GDM1 (cell line): ENCODE measurements around the gene NRCAM.
A peak's percentile ranks its signal among the peaks of the same experiment; 100 is the strongest.

Source experiments
- DNase-seq: peaks from one replicate; lab custom pipeline; 2025; lab: John Stamatoyannopoulos, UW

The NRCAM gene

DNA sequence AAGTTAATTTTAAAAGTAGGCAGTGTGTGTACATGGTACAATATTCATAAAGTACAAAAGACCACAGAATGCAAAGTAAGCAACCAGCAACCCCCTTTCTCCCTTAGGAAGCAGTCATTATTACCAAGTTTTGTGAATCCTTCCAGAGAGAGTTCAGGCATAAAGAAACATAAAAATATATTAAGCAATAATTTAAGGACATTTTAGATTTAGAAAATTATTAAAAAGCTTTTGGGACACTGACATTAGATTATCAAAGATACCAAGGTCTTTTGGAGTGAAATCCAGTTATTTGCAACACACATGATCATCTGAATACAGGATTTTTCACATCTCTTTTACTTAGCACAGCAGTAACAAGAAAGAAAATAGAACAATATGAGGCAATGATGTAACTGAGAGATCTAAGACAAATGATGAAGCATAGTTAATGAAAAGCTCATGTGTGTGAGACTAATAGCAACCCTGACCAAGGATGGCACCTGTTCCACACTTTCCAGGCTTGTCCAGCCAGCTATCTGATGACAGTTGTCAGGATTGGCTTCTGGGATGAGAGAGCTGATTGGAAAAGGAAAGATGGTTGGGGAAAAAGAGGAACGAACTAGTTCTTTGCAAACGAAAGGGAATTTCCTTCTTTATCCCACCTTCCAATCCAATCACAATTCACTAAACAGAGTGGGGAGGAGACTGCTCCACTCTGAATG lies 210.6 kb downstream of the NRCAM start:
- DNase-seq = no peak

DNA sequence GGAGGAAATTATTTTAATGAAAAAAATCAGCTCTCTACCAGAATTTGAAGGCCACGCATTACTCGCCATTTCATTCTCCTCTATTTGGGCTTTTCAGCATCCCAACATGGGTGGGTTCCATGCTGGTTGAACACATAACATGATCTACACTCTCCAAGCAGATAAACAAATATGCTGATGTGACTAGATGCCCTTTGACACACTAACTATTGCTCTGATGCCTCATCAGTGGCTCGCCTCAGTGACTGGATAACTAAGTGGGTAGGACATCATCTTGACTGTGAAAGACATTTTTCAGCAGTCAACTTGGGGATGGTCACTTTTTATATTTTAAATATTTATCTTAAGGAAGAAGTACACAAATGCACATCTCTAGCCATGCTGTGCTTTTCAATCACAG lies 212.1 kb downstream of the NRCAM start:
- DNase-seq = no peak

DNA sequence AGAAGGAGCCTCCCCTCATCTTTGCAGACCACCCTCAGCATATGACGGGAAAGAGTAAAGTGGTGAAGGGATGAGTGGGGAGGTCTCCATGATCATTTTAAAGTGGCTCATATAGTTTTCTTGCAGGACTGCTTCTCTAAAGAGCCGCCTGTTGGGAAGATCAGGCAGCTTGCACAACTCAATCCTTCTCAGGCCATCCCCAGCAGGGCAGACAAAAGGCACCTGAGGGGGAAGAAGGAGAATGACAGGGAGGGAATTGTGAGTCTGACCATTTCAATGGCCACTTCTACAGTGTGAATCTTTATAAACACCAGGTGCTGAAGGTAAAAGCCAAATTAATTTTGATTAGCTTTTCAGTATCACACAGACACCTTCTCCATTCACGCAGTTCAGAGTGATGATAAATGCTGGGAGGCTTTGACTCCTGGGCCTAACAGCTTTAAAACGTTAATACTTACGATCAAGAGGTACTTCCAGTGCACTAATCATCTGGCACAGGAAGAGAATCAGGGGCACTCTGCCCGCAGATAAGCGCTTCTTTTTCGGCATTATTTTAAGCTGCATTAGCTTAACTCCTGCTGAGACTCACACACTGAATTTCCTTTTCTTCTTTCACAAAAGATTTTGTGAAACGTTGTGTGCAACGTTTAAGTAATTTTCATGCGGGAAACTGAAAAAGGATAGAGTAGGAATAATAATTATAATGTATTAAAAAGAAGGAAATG lies 216.6 kb downstream of the NRCAM start:
- DNase-seq = no peak

DNA sequence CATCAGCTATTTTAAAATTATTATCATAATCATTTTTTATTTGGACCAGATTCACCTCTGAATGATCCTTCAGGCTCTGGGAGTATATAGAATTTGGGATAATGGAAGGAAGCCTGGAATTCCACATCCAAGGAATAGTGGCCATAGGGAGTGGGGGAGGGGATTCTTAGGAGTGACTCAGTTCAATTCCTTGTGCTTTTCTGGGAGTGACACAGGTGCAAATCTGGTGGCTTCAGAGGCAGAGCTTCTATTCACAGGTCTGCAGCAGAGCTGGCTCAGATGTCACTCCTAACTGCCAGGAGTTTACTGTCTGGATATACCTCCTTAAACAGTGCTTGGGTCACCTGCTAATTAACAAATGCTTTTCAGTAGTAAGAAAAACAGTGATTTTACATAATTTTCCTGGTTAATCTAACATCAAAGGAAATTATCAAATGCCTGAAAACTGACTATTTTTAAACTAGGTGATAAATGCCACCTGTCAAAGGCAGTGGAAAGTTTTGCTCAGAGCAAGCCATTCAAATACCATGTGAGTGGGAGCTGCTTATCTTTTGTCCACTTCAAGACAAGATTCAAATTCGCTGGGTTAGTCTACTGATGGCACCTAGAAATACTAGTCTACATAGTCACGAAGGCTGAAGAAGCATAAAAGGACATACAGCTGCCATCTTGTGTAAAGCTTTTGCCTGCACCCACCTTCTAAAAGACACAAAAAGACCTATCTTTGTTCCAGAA lies 219.4 kb downstream of the NRCAM start:
- no peak for DNase-seq

DNA sequence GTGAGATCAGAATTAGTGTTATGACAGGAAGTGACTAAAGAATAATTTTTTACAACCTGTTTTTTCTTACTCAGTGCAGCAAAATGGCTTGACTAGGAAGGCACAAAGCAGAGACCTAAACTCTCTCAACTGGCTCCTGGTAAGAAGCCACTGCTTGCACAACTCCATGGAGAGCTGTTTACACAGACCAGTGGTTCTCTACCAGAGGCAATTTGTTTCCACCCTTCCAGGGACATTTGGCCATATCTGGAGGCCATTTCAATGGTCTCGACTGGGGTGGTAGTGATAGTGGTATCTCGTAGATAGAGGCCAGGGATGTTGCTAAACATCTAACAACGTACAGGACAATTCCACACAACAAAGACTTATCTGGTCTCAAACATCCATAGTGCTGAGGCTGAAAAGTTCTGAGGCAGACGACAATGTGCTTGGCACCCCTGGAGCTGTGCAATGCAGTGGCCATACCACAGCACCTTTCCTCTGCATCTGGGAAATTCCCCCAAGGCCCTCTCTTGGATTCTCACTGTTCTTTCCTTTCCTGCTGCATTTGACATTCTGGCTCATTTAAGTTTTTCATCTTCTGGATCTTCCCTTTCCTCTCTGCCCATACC lies 220.7 kb downstream of the NRCAM start:
- DNase-seq = no peak

DNA sequence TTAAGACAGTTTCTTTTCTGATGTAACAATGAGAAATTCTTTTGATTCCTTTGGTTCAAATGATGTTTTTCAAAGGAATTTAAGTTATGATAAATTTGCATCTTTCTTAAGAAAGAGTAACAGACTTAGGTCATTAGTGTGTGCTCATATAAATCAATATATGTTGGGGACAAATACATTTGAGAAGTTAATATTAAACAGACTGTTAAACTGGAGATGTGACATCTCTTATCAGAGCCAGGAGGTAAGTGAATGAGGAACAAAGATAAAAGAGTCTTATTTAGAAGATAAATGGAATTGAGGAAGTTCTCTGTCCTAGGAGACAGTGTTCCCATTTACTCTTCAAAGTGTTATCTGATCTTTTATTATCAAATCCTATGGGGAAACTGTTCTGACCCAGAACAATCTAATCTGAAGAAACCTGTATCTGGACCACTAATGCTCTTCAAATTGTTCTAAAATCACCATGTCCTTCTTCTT lies 221.2 kb downstream of the NRCAM start:
- DNase-seq = no peak

DNA sequence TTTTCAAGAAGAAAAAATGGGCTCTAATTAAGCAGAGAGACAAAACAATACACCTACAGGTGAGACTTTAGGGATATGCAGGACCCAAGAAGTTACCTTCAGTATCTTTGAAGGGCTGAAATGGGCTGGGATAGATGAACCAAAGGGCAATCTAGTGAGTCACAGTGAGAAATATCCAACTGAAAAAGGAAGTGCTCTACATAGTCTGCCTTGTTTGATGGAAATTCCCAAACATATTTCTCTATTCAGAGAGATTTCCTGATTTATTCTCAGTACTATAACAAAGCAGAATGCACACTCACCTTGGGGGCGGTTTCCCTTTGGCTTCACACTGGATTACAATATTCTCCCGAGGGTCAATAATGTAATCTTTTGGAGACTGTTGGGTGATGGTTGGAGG lies 222.0 kb downstream of the NRCAM start:
- DNase-seq = no peak

DNA sequence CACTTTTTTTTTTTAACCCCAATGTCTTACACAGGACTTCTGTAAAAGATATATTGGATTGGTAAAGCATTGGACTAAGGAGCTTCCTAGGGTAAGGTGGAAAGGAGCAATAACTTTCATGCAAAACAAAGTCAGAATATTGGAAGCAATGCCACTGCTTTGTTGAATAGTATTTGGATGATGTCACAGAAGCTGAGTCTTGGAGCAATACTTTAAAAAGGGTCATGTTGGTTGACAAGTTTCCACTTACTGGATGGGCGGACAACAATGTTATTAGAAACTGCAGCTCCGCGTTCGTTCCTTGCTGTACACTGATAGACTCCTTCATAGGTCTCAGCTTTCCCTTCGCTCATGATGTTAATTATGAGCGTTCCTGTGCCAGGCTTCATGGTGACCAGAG lies 224.2 kb downstream of the NRCAM start:
- no peak for DNase-seq

DNA sequence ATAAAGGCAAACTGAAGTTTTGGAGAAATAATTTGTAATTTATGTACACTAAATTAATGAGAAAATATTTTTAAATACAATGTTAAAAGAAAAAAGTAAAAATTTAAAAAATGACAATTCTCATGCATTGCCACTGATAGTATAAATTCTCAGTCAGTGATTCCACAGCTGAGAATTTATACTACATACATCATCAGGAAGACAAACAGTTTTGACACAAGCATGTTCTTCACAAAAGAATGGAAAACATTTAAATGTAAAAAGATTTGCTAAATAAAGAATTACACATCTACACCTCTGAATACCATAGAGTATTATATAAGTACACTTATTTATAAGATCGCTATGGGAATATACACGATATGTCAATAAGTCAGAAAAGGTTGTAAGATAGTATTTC lies 225.0 kb downstream of the NRCAM start:
- DNase-seq = no peak

DNA sequence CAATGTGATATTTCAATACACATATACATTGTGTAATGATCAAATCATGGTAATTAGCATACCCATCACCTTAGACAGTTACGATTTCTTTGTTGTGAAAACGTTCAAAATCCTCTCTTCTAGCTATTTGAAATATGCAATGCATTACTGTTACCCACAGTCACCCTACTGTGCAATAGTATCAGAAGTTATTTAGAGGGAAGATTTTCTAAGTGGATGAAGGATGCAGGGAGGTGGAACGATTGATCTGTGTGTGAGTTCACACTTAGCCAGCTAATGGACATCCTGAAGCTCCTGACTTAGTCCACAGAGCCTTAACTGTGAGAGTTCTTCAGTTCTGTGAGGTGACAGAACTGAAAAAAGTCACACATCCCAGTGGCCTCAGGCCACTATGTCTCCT lies 228.9 kb downstream of the NRCAM start:
- no peak for DNase-seq

DNA sequence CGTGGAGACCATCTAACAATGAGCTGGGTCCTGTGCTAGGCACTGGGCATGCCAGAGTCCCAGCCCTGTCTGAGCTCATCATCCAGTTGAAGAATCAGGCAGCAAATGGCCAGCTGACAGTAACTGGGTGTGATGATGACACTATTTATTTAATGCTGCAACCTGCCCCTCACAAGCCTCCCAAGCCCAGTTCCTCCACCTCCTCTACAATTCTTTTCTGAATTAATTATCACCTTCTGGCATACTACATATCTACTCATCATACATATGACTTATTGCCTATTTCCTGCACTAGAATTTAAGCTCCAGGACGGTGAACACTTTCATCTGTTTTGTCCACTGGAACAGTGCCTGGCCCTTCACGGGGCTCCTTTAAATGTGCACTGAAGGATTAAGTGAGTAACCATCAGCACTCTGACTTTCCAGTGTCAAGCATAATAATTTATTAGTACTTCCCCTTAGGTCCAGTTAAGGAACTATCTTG lies 229.4 kb downstream of the NRCAM start:
- DNase-seq = no peak

DNA sequence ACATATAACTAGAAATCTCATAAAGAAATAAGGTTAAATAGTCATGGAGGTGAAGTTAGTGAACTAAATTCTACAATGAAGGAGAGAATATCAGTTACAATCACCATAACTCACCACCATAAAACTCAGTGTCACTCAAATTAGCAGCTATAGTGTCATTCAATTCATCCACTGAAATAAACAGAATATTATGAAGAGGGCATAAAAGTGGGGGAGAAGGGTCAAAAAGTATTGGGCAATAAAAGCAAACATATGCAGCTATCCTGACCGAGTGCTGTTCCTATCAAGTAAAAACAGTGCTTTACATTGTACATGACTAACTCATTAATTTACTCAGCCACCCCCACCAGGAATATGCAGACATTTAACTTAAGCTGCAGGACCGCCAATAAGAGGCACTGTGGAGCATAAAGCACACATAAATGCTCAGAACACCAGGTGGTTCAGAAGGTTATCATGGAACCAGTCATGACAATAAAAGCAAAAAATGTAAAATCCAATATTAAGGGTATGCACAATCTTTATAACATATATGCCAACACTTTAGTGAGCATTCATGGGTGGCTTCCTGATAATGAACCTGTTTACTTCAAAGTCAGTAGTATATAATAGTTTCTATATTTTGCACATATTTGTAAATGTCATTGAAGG lies 230.6 kb downstream of the NRCAM start:
- no peak for DNase-seq

DNA sequence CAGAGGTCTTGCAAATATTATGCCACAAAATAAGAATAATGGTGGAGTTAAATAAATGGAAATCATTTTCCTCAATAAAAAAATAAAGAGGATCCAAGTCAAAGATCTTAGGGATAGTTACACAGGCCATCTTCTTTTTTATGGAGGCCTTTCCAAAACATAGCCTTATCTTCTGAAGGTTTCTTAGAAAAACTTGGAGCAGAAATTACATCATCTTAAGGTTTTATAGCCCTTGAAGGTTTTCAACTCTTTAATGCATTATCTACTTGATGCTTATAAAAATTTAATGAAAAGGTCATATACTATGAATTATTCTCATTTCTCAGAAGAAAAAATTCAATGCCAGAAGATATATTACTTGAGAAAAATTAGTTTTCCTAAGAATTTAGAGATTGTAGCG lies 231.8 kb downstream of the NRCAM start:
- DNase-seq = no peak

DNA sequence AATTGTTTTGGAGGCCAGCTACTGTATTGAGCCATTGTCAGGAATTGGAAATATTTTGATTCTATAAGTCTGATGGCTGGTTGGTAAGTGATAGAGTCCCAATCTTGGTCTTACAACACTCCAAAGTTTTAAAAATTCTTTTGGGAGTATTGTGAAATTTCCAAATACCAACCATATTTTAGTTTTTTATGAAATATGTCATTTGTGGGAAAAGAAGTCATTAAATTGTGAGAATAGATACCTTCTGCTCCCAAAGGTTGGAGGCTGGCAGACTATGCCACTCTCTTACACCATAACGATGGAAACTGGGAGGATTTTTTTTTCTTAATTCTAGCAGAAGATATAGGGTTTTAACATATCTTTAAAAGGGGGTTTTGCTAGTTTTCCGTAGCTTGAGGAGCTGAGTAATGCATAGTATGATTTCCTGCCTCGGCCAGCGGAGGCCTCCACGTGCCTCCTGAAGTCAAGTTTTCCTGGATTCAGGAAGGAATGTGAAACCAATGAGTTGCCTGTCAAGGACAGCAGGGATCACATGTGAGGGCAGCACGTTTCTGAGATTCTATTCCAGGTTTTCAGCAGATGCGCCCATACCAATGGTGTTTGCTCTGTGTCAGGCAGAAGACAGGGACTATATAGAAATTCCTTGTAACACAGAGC lies 233.9 kb downstream of the NRCAM start:
- no peak for DNase-seq

DNA sequence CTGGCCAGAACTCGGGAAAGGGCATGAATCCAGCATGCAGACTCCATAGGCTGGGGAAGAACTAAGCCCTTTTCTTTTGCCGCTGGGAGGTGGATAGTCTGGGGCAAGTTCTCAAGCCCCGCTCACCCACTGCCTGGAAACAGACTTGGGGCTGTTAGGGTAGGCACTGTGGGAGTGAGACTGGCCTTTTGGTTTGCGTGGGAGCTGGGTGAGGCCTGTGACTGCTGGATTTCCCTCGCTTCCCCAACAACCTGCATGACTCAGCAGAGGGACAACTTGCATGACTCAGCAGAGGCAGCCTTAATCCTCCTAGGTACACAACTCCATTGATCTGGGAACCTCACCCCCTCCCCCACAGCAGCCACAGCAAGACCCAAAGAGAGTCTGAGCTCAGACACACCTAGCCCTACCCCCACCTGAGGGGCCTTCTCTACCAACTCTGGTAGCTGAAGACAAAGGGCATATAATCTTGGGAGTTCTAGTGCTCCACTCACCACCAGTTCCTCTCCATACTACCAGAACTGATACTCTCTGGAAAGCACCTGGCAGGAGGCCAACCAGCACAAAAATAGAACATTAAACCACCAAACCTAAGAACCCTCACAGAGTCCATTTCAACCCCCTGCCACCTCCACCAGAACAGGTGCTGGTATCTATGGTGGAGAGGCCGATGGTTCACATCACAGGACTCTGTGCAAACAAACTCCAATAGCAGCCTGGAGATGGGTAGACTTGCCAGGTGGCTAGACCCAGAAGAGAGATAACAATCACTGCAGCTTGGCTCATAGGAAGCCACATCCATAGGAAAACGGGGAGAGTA lies 244.6 kb downstream of the NRCAM start:
- peak; percentile 39 for DNase-seq

DNA sequence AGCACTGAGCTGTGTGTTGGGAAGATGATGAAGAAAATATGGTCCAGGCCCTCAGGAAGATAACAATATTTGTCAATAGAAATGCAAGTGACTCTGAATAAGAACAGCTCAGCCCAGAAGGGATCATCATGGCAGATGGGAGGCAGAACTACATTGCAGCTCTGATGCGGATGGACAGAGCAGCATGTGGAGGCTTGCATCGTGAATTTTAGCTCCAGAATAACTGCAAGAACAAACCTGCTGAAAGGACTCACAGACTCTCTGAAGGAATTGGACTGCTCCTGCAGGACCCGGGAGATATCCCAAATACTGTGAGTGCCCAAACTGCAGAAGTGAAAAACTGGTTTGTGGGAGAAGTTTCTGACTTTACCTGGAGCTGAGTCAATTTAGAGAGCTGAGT lies 245.4 kb downstream of the NRCAM start:
- no peak for DNase-seq

DNA sequence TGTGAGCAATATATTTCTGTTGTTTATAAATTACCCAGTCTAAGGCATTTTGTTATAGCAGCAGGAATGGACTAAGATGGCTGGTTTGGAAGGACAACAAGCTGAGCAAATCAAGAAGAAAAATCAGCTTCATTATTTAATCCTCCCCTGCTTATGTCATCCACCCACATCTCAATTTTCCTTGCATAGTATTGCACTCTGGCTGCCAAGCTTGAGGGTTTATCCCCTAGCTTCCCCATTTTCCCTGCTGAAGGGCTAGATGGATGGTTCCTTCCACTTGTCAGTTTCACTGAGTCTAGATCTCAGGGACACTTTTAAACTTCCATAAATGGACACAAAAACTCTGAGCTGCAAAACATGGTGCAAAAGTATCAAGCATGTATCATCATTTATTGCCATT lies 250.9 kb downstream of the NRCAM start:
- DNase-seq = no peak

DNA sequence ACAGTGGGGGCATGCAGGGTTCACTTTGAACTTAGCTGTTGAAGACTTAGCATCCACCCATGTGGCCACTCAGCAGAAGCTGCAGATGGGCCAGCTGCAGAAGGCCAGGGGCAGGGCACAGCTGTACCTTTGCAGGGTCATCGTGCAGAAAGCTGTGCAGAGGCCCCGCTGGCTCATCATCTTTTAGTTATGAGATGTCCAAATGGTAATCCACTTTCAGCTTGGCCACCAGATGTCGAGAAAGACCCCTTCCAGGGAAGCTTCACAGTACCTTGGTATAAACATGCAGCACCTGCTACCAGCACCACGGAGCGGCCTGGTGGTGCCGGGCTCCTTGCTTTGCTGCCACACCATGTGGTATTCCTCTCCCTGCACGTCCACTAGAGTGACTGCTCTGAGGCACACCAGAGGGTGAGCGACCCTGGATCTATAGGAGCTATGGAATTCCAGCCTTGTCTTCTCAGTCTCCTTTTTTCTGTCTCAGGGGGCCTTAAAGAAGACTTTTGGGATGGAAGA lies 251.9 kb downstream of the NRCAM start:
- DNase-seq = no peak

DNA sequence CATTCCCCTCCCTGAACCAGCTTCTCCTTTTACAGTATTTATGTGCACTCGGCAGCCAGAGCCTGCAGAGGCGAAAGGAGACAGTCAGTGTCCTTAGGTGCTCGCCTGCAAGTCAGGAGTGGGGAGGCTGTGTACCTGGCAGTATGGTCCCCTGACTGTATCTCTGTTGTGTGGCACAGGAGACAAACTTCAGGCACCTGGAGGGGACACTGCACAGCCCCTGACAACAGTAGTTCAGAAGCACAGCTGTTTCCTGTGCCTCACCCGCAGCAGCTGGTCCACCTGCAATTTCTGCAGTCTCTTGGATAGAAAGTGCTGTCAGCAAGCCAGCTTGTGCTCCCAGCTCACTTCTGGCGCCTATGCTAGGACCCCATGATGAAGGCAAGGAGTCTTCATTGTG lies 252.7 kb downstream of the NRCAM start:
- DNase-seq = no peak

DNA sequence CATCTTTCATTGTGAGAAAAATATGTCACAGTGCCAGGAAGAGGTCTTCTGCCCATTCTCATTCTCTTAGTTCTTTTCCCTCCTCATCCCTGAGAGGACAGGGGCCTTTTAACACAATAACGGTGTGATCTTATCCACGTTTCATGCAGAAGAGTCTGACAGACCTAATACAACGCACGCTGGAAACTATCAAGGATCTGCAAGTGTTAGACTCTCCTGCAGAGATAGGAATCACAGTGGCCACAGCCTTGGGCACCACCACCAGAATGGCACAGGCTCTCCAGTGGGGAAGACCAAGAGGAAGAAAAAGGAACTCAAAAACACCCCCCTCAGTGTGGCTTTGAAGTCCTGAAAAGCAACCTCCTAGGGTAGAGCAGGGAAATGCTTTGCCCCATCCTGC lies 253.5 kb downstream of the NRCAM start:
- no peak for DNase-seq
